K562 (cell line): ENCODE results near the gene TRAF3IP3. TPM values are rescaled to one million over a fixed set of nuclear protein-coding genes. Genes with fewer than 3 reads are reported as not detected.
A peak's percentile ranks its signal among the peaks of the same experiment; 100 is the strongest.

Source experiments
- ADNP ChIP-seq: fragments of 200-800 bp; sonication (Bioruptor generic); IDR thresholded peaks from 2 replicates; pipeline ENCODE4 v1.6.1; 2016; ENCODE audit warnings: missing genetic modification characterization, missing compliant biosample characterization
- BACH1 ChIP-seq: fragments of 200-800 bp; sonication (Bioruptor generic); IDR thresholded peaks from 2 replicates; pipeline ENCODE4 v1.6.1; 2016; ENCODE audit warnings: missing genetic modification characterization, missing compliant biosample characterization
- CEBPG ChIP-seq, 3 experiments: fragments of 200-800 bp in 1 of 3; sonication (Bioruptor generic) in 1 of 3; sonication (generic) in 1 of 3; formaldehyde crosslinking in 1 of 3; IDR thresholded peaks in 2 of 3; conservative IDR thresholded peaks in 1 of 3; 2 replicates each; pipeline versions ENCODE4 v1.6.1 to v1.8.0; 2016 to 2022; ENCODE audit warnings: missing compliant biosample characterization in 2 of 3, missing genetic modification characterization in 2 of 3, mild to moderate bottlenecking in 1 of 3, missing genetic modification reagents in 1 of 3
- DIDO1 ChIP-seq: fragments of 450-650 bp; IDR thresholded peaks from 2 replicates; pipeline ENCODE4 v1.6.1; 2016; ENCODE audit warnings: low read depth, missing biosample characterization, missing genetic modification characterization
- FOXP1 ChIP-seq: sonication (generic); formaldehyde crosslinking; IDR thresholded peaks from 2 replicates; pipeline ENCODE4 v1.8.0; 2022; ENCODE audit warnings: mild to moderate bottlenecking, missing genetic modification reagents
- GMEB1 ChIP-seq: fragments of 250-450 bp; sonication (Bioruptor Pico); IDR thresholded peaks from 2 replicates; pipeline ENCODE4 v1.4.0; 2020; ENCODE audit warnings: mild to moderate bottlenecking
- HDAC2 ChIP-seq: fragments of 450-650 bp; IDR thresholded peaks from 2 replicates; pipeline ENCODE4 v1.6.1; 2016; ENCODE audit warnings: mild to moderate bottlenecking
- HSF4 ChIP-seq: fragments of 250-450 bp; sonication (Bioruptor Pico); IDR thresholded peaks from 2 replicates; pipeline ENCODE4 v2.1.2; 2022; ENCODE audit warnings: mild to moderate bottlenecking, moderate library complexity, borderline replicate concordance
- IFI16 ChIP-seq: fragments of 250-450 bp; sonication (Bioruptor Pico); IDR thresholded peaks from 2 replicates; pipeline ENCODE4 v2.1.2; 2022; ENCODE audit warnings: mild to moderate bottlenecking, inconsistent platforms
- MTA3 ChIP-seq: fragments of 450-650 bp; formaldehyde crosslinking; IDR thresholded peaks from 2 replicates; pipeline ENCODE4 v1.6.1; 2017; ENCODE audit warnings: mild to moderate bottlenecking, borderline replicate concordance
- NR4A1 ChIP-seq, 2 experiments: fragments of 250-450 bp in 1 of 2; fragments of 450-650 bp in 1 of 2; sonication (Bioruptor Pico) in 1 of 2; IDR thresholded peaks; 2 replicates each; pipeline versions ENCODE4 v1.4.0 to v1.6.1; 2016 to 2020; ENCODE audit warnings: mild to moderate bottlenecking in 2 of 2, missing compliant biosample characterization in 1 of 2, missing genetic modification characterization in 1 of 2, moderate library complexity in 1 of 2
- POLR3A ChIP-seq: IDR thresholded peaks from 2 replicates; pipeline ENCODE4 v1.6.1; 2011; ENCODE audit warnings: borderline replicate concordance, mild to moderate bottlenecking, moderate library complexity; ENCODE audit not compliant: insufficient read length, insufficient read depth; ENCODE audit errors: extremely low read depth
- PRDM10 ChIP-seq: fragments of 450-650 bp; IDR thresholded peaks from 2 replicates; pipeline ENCODE4 v1.6.1; 2018; ENCODE audit not compliant: partially characterized antibody
- PRPF4 ChIP-seq: fragments of 200-400 bp; formaldehyde crosslinking; IDR thresholded peaks from one replicate; pipeline ENCODE4 v1.6.1; 2017; ENCODE audit warnings: low read length, low read depth, mild to moderate bottlenecking; ENCODE audit not compliant: insufficient read depth, poor library complexity, severe bottlenecking
- RB1 ChIP-seq: fragments of 450-650 bp; IDR thresholded peaks from 2 replicates; pipeline ENCODE4 v1.6.1; 2017; ENCODE audit warnings: low read depth, mild to moderate bottlenecking
- SPI1 ChIP-seq: IDR thresholded peaks from 2 replicates; pipeline ENCODE4 v1.6.1; 2011; ENCODE audit warnings: low read depth, low read length, control low read depth, borderline replicate concordance
- ZNF239 ChIP-seq: fragments of 250-450 bp; sonication (Bioruptor Pico); IDR thresholded peaks from 2 replicates; pipeline ENCODE4 v1.4.0; 2020; ENCODE audit warnings: mild to moderate bottlenecking
- ZNF644 ChIP-seq: fragments of 200-800 bp; sonication (Bioruptor generic); IDR thresholded peaks from 2 replicates; pipeline ENCODE4 v1.6.1; 2016; ENCODE audit warnings: low read depth, missing genetic modification characterization, missing compliant biosample characterization
- polyA plus RNA-seq, 8 experiments: library from polyadenylated mRNA; depleted of rRNA in 4 of 8; stranded (reverse) in 5 of 8; unstranded in 3 of 8; fragments of >200 nt; fragmentation: Nextera tagmentation in 2 of 8; fragmentation: Illumina TruSeq in 1 of 8; extraction: Ambion mirVana in 2 of 8; extraction: Trizol in 1 of 8; gene quantifications; 2 replicates each; pipeline versions ENCODE4 v1.2.1 to v1.2.3, GENCODE V29; 2011 to 2014; ENCODE audit warnings: inconsistent platforms in 1 of 8, missing spikeins in 1 of 8
- total RNA-seq, 7 experiments: library from RNA; depleted of rRNA in 6 of 7; stranded (reverse); fragments of >200 nt in 6 of 7; fragmentation: Illumina TruSeq in 2 of 7; extraction: Trizol in 2 of 7; gene quantifications; 2 replicates each; pipeline versions ENCODE4 v1.2.1 to v1.2.3, GENCODE V29; 2011 to 2021; ENCODE audit warnings: low replicate concordance in 1 of 7

Gene TRAF3IP3
- total and polyA plus RNA-seq, 9 of the 15 experiments (the other 6 are each of a cell fraction or from before 2014, with no cell fraction given) = 0.06 to 1.1 (median 0.31) TPM

DNA sequence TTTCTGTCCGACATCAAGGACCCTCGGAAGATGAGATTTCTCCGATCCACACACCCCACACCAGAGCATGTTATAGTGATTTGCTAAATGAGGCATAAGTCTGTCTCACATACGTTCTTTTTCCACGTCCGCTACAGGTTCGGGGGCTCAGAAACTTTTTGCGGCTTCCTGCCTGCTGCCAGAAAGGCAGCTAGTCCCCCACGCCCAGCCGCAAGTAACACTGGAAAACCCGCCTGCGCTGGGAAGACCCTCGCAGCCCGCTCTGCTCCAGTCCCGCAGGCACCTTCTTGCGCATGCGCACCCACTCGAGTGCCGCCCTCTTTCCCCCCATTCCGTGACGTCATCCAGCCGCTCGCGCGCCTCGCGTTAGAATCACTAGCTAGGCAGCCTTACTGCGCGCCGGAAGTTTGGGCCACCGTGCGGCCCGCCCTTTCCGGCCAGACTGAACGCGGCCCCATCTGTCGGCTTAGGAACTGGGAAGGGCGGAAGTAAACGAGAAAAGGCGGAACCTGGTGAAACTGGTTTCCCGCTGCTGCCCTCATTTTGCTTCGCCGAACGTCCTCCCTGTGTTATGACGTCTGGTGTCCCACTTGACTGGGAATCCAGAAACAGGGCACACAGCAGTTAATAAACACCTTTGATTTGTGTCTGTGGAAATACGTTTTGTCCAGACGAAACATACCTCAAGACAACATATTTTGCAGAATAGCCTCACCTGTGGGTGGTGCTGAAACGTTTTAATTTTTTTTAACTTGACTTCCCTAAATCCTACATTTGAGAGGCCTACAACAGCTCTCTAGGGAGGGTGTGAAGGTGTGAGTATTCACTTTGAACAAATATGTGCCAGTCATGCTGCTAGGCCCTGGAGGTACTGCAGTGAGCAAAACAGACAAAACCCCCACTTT lies 28.7 kb downstream of the TRAF3IP3 start, which contains the start of gene C1orf74 (continued):
- TF ChIP-seq PRDM10 (peak; percentile 28), CEBPG (CRISPR knock-in tag; IDR thresholded peaks at IDR 0.05) (no peak), CEBPG (tag; conservative IDR thresholded peaks at IDR 0.05 in 1 of 2, IDR thresholded peaks at IDR 0.05 in 1 of 2) (peak in 1 of 2 experiments; percentile 33; a peak in 1 of 4 replicates), RB1 (peak; percentile 82), ZNF644 (tag) (peak; percentile 91), POLR3A (no peak), NR4A1 (CRISPR knock-in tag; IDR thresholded peaks at IDR 0.05) (no peak; the same call in 1 of the 2 replicates), NR4A1 (tag; IDR thresholded peaks at IDR 0.05) (peak; percentile 86), DIDO1 (tag) (peak; percentile 81), GMEB1 (peak; percentile 58; the same call in 1 of the 2 replicates), ZNF239 (CRISPR knock-in tag) (0 out of 2 replicates have a peak, but pooled peaks have one; percentile 10), HSF4 (CRISPR knock-in tag) (no peak), ADNP (no peak), MTA3 (peak; percentile 85; the same call in 1 of the 2 replicates), BACH1 (tag) (peak; percentile 78; the same call in 1 of the 2 replicates), FOXP1 (CRISPR knock-in tag) (no peak), PRPF4 (no peak), SPI1 (peak; percentile 88), HDAC2 (peak; percentile 67), IFI16 (CRISPR knock-in tag) (no peak)
